Tibial nerve (tissue), 4 donors: ENCODE results near the gene FEZF2.

Source experiments
- EP300 ChIP-seq, 2 donors: sonication (generic); formaldehyde crosslinking; IDR thresholded peaks; one replicate each; pipeline ENCODE4 v1.6.1; 2017; ENCODE audit warnings: antibody characterized with exemption in 2 of 2, mild to moderate bottlenecking in 1 of 2
- POLR2A ChIP-seq, 2 donors: fragments of 450-650 bp; IDR thresholded peaks; one replicate each; pipeline ENCODE4 v1.6.1; 2017; ENCODE audit warnings: antibody characterized with exemption in 2 of 2, mild to moderate bottlenecking in 2 of 2, moderate library complexity in 2 of 2
- TF ChIP-seq, protein P1 (sequence below), 5 experiments: fragments of 200-600 bp in 3 of 5; fragments of 450-650 bp in 2 of 5; sonication (generic) in 3 of 5; IDR thresholded peaks; one replicate each; pipeline ENCODE4 v1.5.1; 2016 to 2019; ENCODE audit warnings: antibody characterized with exemption in 5 of 5, mild to moderate bottlenecking in 3 of 5, moderate library complexity in 2 of 5

DNA sequence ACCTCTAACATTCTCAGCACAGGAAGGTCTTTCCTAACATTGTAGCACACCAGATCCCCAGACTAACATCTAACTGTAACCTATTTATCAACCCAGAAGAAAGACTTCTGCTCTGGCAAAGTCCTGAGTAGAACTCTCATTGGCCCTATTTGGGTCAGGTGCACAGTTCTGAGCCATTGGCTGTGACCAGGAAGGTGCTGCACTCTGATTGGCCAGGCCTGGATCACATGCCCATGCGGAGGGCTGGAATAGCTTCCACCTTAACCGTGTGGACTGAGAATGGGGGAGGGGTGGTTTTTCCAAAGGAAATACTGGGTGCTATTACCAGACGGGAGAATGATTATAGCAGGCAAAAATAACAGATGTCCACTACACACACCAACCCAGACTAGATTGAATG is 11.5 kb downstream of the FEZF2 start:
- TF ChIP-seq POLR2A (IDR thresholded peaks at IDR 0.05) (no peak), EP300 (IDR thresholded peaks at IDR 0.05) (no peak)
- TF ChIP-seq, protein P1, sequence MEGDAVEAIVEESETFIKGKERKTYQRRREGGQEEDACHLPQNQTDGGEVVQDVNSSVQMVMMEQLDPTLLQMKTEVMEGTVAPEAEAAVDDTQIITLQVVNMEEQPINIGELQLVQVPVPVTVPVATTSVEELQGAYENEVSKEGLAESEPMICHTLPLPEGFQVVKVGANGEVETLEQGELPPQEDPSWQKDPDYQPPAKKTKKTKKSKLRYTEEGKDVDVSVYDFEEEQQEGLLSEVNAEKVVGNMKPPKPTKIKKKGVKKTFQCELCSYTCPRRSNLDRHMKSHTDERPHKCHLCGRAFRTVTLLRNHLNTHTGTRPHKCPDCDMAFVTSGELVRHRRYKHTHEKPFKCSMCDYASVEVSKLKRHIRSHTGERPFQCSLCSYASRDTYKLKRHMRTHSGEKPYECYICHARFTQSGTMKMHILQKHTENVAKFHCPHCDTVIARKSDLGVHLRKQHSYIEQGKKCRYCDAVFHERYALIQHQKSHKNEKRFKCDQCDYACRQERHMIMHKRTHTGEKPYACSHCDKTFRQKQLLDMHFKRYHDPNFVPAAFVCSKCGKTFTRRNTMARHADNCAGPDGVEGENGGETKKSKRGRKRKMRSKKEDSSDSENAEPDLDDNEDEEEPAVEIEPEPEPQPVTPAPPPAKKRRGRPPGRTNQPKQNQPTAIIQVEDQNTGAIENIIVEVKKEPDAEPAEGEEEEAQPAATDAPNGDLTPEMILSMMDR (IDR thresholded peaks at IDR 0.05): no peak
